Loucy (cell line): ENCODE results near the gene TMEM135.

Experiments used
- EZH2phosphoT487 ChIP-seq: fragments of 200-600 bp; IDR thresholded peaks from 2 replicates; pipeline ENCODE4 v1.6.1; 2018; ENCODE audit warnings: antibody characterized with exemption, mild to moderate bottlenecking, moderate library complexity, borderline replicate concordance
- TF ChIP-seq, protein P1 (sequence below): fragments of 200-600 bp; sonication (generic); conservative IDR thresholded peaks from 2 replicates; pipeline ENCODE4 v1.5.1; 2014; ENCODE audit warnings: mild to moderate bottlenecking, antibody characterized with exemption, low read length

DNA sequence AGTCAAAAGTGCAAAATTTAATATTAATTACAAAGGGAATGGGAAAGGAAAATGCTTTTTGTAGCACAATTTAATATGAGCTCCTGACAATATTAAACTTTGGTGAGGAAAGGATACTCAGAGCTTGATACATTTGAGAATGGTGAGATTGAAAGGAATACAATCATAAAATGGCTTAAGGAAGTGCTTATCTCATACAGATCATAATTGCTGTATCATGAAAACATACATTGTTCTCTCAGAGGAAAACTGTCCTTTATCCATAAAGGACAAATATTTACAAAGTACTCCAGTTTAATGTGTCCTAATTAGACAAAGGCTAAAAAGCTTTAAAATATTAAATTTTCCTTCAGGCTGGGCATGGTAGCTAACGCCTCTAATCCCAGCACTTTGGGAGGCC lies 260.4 kb downstream of the TMEM135 start:
- TF ChIP-seq, protein P1, sequence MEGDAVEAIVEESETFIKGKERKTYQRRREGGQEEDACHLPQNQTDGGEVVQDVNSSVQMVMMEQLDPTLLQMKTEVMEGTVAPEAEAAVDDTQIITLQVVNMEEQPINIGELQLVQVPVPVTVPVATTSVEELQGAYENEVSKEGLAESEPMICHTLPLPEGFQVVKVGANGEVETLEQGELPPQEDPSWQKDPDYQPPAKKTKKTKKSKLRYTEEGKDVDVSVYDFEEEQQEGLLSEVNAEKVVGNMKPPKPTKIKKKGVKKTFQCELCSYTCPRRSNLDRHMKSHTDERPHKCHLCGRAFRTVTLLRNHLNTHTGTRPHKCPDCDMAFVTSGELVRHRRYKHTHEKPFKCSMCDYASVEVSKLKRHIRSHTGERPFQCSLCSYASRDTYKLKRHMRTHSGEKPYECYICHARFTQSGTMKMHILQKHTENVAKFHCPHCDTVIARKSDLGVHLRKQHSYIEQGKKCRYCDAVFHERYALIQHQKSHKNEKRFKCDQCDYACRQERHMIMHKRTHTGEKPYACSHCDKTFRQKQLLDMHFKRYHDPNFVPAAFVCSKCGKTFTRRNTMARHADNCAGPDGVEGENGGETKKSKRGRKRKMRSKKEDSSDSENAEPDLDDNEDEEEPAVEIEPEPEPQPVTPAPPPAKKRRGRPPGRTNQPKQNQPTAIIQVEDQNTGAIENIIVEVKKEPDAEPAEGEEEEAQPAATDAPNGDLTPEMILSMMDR, result no peak
- TF ChIP-seq EZH2phosphoT487, result no peak
